GM12872 (cell line): ENCODE results near the gene ADIRF.

ENCODE experiments used
- TF ChIP-seq, protein P1 (sequence below): IDR thresholded peaks from 3 replicates; pipeline ENCODE4 v1.5.1; 2011; ENCODE audit warnings: low read depth, mild to moderate bottlenecking, low read length, moderate library complexity; ENCODE audit not compliant: insufficient read depth

ADIRF gene

DNA sequence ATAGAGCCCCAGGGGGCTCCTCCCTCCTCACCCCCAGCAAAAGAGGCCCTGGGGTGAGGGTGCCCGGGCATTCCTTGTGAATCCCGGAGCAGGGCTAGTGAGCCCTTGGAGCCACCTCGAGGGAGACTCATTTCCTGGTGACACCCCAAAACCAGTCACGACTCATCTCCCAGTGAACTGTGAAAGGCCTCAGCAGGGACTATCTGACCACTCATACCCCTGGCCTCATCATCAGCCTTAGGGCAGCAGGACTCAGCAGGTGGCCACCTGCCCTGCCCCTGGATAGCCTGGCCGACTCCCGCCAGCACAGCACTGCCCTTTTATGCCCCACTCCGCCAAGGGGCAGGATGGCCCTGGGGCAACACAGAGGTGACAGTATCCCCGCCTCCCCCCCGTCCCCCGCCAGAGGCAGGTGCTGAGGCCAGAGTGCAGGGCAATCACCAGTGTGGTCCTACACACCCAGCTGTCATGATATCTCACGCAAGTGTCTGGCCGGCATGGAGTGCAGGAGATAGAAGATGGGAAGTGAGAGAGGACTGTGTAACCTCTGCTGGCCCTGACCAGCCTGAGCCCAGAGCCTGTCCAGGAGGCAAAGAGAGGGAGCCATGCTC lies 6.7 kb upstream of the ADIRF start:
- TF ChIP-seq, protein P1, sequence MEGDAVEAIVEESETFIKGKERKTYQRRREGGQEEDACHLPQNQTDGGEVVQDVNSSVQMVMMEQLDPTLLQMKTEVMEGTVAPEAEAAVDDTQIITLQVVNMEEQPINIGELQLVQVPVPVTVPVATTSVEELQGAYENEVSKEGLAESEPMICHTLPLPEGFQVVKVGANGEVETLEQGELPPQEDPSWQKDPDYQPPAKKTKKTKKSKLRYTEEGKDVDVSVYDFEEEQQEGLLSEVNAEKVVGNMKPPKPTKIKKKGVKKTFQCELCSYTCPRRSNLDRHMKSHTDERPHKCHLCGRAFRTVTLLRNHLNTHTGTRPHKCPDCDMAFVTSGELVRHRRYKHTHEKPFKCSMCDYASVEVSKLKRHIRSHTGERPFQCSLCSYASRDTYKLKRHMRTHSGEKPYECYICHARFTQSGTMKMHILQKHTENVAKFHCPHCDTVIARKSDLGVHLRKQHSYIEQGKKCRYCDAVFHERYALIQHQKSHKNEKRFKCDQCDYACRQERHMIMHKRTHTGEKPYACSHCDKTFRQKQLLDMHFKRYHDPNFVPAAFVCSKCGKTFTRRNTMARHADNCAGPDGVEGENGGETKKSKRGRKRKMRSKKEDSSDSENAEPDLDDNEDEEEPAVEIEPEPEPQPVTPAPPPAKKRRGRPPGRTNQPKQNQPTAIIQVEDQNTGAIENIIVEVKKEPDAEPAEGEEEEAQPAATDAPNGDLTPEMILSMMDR, result no peak

DNA sequence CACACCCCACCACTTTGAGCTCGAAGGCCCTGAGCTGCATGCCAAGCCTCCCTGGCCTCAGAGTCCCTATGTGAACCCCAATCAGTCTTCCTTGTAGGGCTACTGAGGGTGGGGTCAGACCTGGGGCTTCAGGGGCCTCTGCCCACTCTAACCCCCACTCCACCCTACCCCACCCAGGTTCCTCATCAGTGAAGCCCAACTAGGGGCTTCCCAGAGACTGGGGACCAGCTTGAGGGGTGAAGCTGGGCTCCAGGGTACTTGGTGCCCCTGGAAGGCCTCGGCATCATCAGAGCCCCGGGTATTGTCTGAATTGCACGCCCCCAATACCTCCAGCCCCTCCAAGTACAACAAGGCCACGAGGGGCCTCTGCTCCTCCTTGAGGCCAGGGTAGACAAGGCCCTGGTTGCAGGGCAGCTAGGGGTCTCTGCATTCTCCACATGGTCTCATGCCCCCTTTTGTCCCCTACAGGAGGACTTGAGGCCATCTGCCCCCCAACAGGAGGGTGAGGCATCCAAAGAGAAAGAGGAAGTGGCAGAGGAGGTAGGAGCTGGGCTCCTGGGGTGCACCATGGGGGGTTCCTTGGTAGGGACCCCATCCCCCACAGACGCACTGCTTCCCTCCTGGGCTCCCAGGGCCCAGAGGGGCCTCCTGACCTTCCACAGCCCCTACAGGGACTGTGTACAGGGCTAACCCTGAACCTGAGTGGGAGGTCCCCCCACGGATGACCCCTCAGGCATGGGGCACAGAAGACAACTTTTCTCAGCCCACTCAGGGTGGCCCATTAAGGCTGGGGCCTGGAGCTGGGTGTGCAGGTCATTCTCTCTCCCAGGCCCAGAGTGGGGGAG lies 5.9 kb upstream of the ADIRF start:
- TF ChIP-seq, protein P1, result no peak

DNA sequence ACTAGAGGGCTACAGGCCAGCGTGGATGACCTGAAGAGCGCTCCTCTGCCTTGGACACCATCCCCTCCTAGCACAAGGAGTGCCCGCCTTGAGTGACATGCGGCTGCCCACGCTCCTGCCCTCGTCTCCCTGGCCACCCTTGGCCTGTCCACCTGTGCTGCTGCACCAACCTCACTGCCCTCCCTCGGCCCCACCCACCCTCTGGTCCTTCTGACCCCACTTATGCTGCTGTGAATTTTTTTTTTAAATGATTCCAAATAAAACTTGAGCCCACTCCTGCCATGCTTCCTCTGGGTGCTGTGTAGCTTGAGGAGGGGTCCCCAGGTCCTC lies 5.3 kb upstream of the ADIRF start:
- TF ChIP-seq, protein P1, result no peak

DNA sequence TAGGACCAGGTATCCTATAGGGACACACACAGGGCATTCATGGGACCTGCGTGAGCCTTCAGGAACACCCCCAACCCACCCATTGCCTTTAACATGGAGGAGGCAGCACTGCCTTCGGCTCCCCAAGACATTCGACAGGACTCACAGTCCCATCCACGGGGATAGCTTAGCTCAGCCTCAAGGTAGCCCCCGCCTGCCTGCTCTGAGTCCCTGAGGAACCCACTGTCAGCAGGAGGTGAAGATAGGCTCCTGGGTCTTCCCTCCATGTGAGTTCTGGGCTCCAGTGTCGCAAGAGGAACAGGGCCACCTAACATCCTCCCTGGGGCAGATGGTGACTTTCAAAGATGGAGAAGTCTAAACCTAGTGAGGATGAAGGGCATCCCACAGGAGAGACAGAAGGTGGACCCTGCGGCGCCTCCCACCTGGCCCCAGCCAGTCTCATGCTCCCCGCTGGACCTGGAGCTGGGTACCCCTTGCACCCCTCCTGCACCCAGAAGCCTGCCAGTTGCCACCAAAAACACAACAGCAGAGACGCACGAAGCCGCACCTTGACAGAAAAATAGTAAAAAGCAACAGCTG lies 4.9 kb upstream of the ADIRF start:
- TF ChIP-seq, protein P1, result no peak

DNA sequence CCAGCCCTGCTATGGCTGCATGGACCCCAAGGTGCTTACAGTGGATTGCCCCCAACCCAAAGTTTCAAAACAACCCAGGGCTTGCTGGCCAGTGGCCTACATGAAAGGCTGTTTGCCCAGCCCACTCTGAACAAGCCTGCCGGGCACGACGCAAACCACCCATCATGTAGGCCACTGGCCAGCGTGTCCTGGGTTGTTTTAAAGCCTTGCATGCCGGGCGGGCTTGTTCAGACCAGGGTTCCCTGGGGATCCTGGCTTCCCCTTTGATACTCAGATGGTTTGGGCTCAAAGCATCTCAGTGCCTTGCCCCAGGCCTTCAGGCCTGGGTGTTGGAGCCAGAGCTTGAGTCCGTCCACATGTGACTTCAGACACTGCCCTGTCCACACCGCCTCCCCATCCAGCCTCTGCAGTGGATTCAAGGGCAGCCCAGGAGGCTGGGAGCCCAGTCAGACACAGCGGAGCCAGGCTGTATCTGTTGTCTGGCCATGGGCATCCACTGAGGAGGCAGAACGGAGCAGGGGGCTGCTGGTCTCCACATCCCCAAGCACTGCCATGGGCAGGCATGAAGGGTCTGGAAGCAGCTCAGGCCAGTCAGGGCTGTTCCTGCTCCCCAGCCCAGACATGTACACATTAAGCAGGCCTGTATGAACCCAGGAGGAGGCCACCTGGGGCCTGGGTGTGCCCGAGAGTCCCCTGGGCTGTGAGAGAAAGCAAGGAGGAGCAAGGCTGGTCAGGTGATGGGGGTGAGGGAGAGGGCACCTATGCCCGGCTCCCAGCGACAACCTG lies 4.0 kb upstream of the ADIRF start:
- TF ChIP-seq, protein P1, result no peak

DNA sequence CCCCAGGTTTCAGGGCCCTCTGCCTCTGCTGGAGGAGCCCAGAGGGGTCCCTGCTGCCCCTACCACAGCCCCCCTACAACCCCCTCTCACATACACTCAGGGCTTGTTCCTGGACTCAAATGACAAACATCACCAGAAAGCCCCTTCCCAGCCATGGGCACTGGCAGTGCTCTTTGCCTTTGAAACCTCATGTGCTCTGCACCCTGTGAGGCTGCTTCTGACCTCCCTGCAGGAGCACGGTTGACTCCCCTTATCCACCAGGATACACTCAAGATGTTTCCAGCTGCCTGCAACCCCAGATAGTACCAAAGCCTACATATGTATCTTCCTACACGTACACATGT lies 3.5 kb upstream of the ADIRF start:
- TF ChIP-seq, protein P1, result no peak
